ENCODE results near the gene WDR64.
"Not testable (repeated sequence)": the region's sequence is repeated elsewhere in the genome, so short reads cannot be mapped to it uniquely, and the experiment has no call there.

The WDR64 gene

GRCh38 chr1:241647658-241648057, 4.4 kb upstream of the WDR64 start:
- TF ChIP-seq CTCF (IDR thresholded peaks at IDR 0.05; ENCODE audit: low read depth, low read length, missing control alignments) = no peak

GRCh38 chr1:241648159-241648558, 3.9 kb upstream of the WDR64 start:
- H3K4me3 ChIP-seq (ENCODE audit: low read depth, low read length) = no peak overlapping the region
- DNase-seq (ENCODE audit: low read depth) = no peak
- no peak for TF ChIP-seq CTCF (IDR thresholded peaks at IDR 0.05; ENCODE audit: low read depth, low read length, missing control alignments)

More at GRCh38 chr1:241647658-241648057, 4.4 kb upstream of the WDR64 start:
- no peak overlapping the region for H3K4me3 ChIP-seq (ENCODE audit: low read depth, low read length)
- no peak for DNase-seq (ENCODE audit: low read depth)

GRCh38 chr1:241654019-241654418, 1.9 kb downstream of the WDR64 start:
- no peak overlapping the region for H3K4me3 ChIP-seq (ENCODE audit: low read depth, low read length)
- no peak for TF ChIP-seq CTCF (IDR thresholded peaks at IDR 0.05; ENCODE audit: low read depth, low read length, missing control alignments)
- no peak for DNase-seq (ENCODE audit: low read depth)

GRCh38 chr1:241654641-241655040, 2.6 kb downstream of the WDR64 start:
- DNase-seq (ENCODE audit: low read depth) = no peak
- H3K4me3 ChIP-seq (ENCODE audit: low read depth, low read length) = no peak overlapping the region
- TF ChIP-seq CTCF (IDR thresholded peaks at IDR 0.05; ENCODE audit: low read depth, low read length, missing control alignments) = no peak

GRCh38 chr1:241658081-241658793, 6.2 kb downstream of the WDR64 start:
- DNase-seq (ENCODE audit: low read depth) = no peak
- no peak for TF ChIP-seq CTCF (IDR thresholded peaks at IDR 0.05; ENCODE audit: low read depth, low read length, missing control alignments)
- no peak overlapping the region for H3K4me3 ChIP-seq (ENCODE audit: low read depth, low read length)

GRCh38 chr1:241659016-241659415, 6.9 kb downstream of the WDR64 start:
- not testable (repeated sequence) for H3K4me3 ChIP-seq (ENCODE audit: low read depth, low read length); DNase-seq (ENCODE audit: low read depth)

- TF ChIP-seq CTCF (IDR thresholded peaks at IDR 0.05; ENCODE audit: low read depth, low read length, missing control alignments) = no peak
- H3K4me3 ChIP-seq (ENCODE audit: low read depth, low read length) = no peak overlapping the region
These were observed 8.4 kb downstream of the WDR64 start for GRCh38 chr1:241660424-241660972.

More at GRCh38 chr1:241660424-241660972, 8.4 kb downstream of the WDR64 start:
- DNase-seq (ENCODE audit: low read depth) = no peak
